ENCODE results near the gene TLE3. TPM values are rescaled to one million over a fixed set of nuclear protein-coding genes. Genes with fewer than 3 reads are reported as not detected.

The TLE3 gene
- polyA plus RNA-seq, 1 of the 3 experiments (the other 2 are of a cell fraction), result 14.7 TPM

DNA sequence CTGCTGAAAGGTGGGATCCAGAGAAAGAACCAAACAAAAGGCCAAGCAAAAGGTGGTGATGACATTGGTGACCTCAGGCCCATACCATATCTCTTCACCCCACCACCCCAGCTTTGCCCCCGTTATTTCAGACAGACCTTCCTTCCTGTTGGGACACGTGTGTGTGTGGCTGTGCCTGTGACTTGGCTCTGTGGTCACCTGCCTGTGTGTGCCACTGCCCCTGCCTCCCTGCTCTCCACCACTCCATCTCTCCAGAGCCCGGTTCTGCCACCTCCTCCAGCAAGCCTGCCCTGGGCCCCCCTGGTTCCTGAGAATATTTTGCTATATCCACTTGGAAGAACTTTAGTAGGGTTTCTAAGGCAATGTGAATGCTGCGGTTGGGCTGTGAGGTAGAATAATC, 28.6 kb upstream of the TLE3 start:
- Histone ChIP-seq H3K4me3 (ENCODE audit: low read depth in 2 of 2, low read length in 1 of 2) (no peak overlapping the region), H3F3A (replicated peaks; ENCODE audit: insufficient read depth) (peaks cover 5% of the 10 kb centered on the region), H3K9ac (no peak overlapping the region), H3K9me2 (no peaks in the 10 kb centered on the region), H3K4me1 (ENCODE audit: control insufficient read depth in 1 of 2, insufficient read depth in 2 of 2, low read depth in 1 of 2, low read length in 1 of 2) (peaks cover 0 to 31% of the 10 kb centered on the region in 2 experiments; a peak in 2 of 4 replicates), H3K27ac (ENCODE audit: low read depth in 2 of 2, low read length in 1 of 2) (no peak overlapping the region), H4K20me1 (ENCODE audit: insufficient read depth) (no peaks in the 10 kb centered on the region), H3K79me2 (ENCODE audit: insufficient read depth) (no peaks in the 10 kb centered on the region), H3K36me3 (replicated peaks in 1 of 2; ENCODE audit: control insufficient read depth in 1 of 2, insufficient read depth in 2 of 2, low read length in 1 of 2) (no peaks in the 10 kb centered on the region), H3K4me2 (no peak overlapping the region), H3K9me3 (no peaks in the 10 kb centered on the region), H2AFZ (ENCODE audit: low read depth) (no peak overlapping the region), H3K27me3 (ENCODE audit: insufficient read depth) (peaks cover 9% of the 10 kb centered on the region; the same call in 1 of the 2 replicates)
- no peak for TF ChIP-seq TAF1 (IDR thresholded peaks at IDR 0.05; ENCODE audit: borderline replicate concordance, low read depth, low read length)
- TF ChIP-seq YY1 (IDR thresholded peaks at IDR 0.05; ENCODE audit: low read depth), result no peak
- TF ChIP-seq RXRA (IDR thresholded peaks at IDR 0.05; ENCODE audit: borderline replicate concordance, low read depth), result no peak
- TF ChIP-seq REST (IDR thresholded peaks at IDR 0.05; ENCODE audit: low read depth, low read length), result no peak
- no peak for TF ChIP-seq MXI1 (IDR thresholded peaks at IDR 0.05; ENCODE audit: low read depth, low read length)
- no peak for TF ChIP-seq RAD21 (IDR thresholded peaks at IDR 0.05; ENCODE audit: low read length)
- TF ChIP-seq POLR2AphosphoS5 (IDR thresholded peaks at IDR 0.05; ENCODE audit: low read depth, low read length), result no peak
- no peak for TF ChIP-seq RCOR1 (IDR thresholded peaks at IDR 0.05; ENCODE audit: low read length)
- TF ChIP-seq FOSL2 (IDR thresholded peaks at IDR 0.05; ENCODE audit: borderline replicate concordance, low read depth), result no peak
- no peak for TF ChIP-seq EZH2phosphoT487 (IDR thresholded peaks at IDR 0.05; ENCODE audit: borderline replicate concordance, low read depth)
- TF ChIP-seq TEAD4 (IDR thresholded peaks at IDR 0.05; ENCODE audit: borderline replicate concordance, insufficient read depth), result no peak
- no peak for TF ChIP-seq NFIC (IDR thresholded peaks at IDR 0.05; ENCODE audit: borderline replicate concordance)
- TF ChIP-seq CHD2 (IDR thresholded peaks at IDR 0.05; ENCODE audit: low read length, partially characterized antibody), result no peak
- DNase-seq, result no peak
- POLR2A ChIA-PET, result no interaction called here
- 70% methylated on average over 2 of the region's 4 CpGs for WGBS (ENCODE audit: low lambda C conversion rate)
- CTCF ChIA-PET, result interaction anchor here (1.3 kb wide), 1 partner anchor 14 kb away, joined by 3 read pairs; no protein-coding TSS in a partner anchor

- Histone ChIP-seq H2AFZ (ENCODE audit: low read depth) (no peak overlapping the region), H3K27ac (ENCODE audit: low read depth in 2 of 2, low read length in 1 of 2) (no peak overlapping the region), H3K4me1 (ENCODE audit: control insufficient read depth in 1 of 2, insufficient read depth in 2 of 2, low read depth in 1 of 2, low read length in 1 of 2) (peaks cover 0 to 37% of the 10 kb centered on the region in 2 experiments; a peak in 2 of 4 replicates), H3K4me2 (no peak overlapping the region), H4K20me1 (ENCODE audit: insufficient read depth) (no peaks in the 10 kb centered on the region), H3K9me3 (no peaks in the 10 kb centered on the region), H3K9me2 (no peaks in the 10 kb centered on the region), H3K9ac (no peak overlapping the region), H3K36me3 (replicated peaks in 1 of 2; ENCODE audit: control insufficient read depth in 1 of 2, insufficient read depth in 2 of 2, low read length in 1 of 2) (no peaks in the 10 kb centered on the region), H3F3A (replicated peaks; ENCODE audit: insufficient read depth) (peaks cover 6% of the 10 kb centered on the region), H3K27me3 (ENCODE audit: insufficient read depth) (peaks cover 9% of the 10 kb centered on the region; the same call in 1 of the 2 replicates), H3K4me3 (ENCODE audit: low read depth in 2 of 2, low read length in 1 of 2) (no peak overlapping the region), H3K79me2 (ENCODE audit: insufficient read depth) (no peaks in the 10 kb centered on the region)
- ChIA-PET CTCF (interaction anchor here (0.8 kb wide), 1 partner anchor 364 kb away, joined by 3 read pairs; no protein-coding TSS in a partner anchor), POLR2A (no interaction called here)
- 91% methylated on average over 5 of the region's 5 CpGs for WGBS (ENCODE audit: low lambda C conversion rate)
- no peak for DNase-seq
- TF ChIP-seq TCF12 (IDR thresholded peaks at IDR 0.05) (no peak), RCOR1 (IDR thresholded peaks at IDR 0.05; ENCODE audit: low read length) (no peak), MEF2A (IDR thresholded peaks at IDR 0.05; ENCODE audit: borderline replicate concordance, low read depth) (no peak), EZH2phosphoT487 (IDR thresholded peaks at IDR 0.05; ENCODE audit: borderline replicate concordance, low read depth) (no peak), GATA2 (CRISPR knock-in tag; IDR thresholded peaks at IDR 0.05) (no peak), NRF1 (IDR thresholded peaks at IDR 0.05; ENCODE audit: low read depth, low read length) (no peak), RFX5 (IDR thresholded peaks at IDR 0.05; ENCODE audit: low read length) (no peak), ZBTB33 (IDR thresholded peaks at IDR 0.05; ENCODE audit: borderline replicate concordance, low read depth) (no peak), FOXM1 (IDR thresholded peaks at IDR 0.05; ENCODE audit: low read depth) (no peak), FOXJ3 (CRISPR knock-in tag; IDR thresholded peaks at IDR 0.05) (no peak), ELF1 (IDR thresholded peaks at IDR 0.05) (no peak), EP300 (IDR thresholded peaks at IDR 0.05; ENCODE audit: borderline replicate concordance in 1 of 2, low read depth in 1 of 2, low read length in 1 of 2) (no peak), MXI1 (IDR thresholded peaks at IDR 0.05; ENCODE audit: low read depth, low read length) (no peak)
Observed at GRCh38 chr15:70125605-70126004, 27.9 kb upstream of the TLE3 start.
